Small intestine (tissue), 7 donors: Measurements from ENCODE around the gene CPD. TPM values are rescaled to one million over a fixed set of nuclear protein-coding genes. Genes with fewer than 3 reads are reported as not detected.
A peak's percentile ranks its signal among the peaks of the same experiment; 100 is the strongest.

Experiments
- DNase-seq, 2 donors: peaks; one replicate each; pipeline versions ENCODE4 v3.0.0 to v3.0.0-alpha.2; 2013
- FAIRE-seq: peaks from 2 replicates; lab custom pipeline; 2012; peaks lifted over from hg19 to GRCh38; lab: Jason Lieb, UNC
- H3K27ac ChIP-seq, 3 donors: one replicate each; pipeline ENCODE4 v1.5.1; 2013; ENCODE audit warnings: low read length in 2 of 3, mild to moderate bottlenecking in 2 of 3, control low read depth in 1 of 3, inconsistent platforms in 1 of 3, low read depth in 1 of 3, moderate library complexity in 1 of 3
- H3K27me3 ChIP-seq, 3 donors: one replicate each; pipeline ENCODE4 v1.6.1; 2013; ENCODE audit warnings: low read length in 3 of 3, inconsistent platforms in 1 of 3; ENCODE audit not compliant: control insufficient read depth in 3 of 3, insufficient read depth in 3 of 3
- H3K36me3 ChIP-seq, 3 donors: one replicate each; pipeline ENCODE4 v1.6.1; 2013; ENCODE audit warnings: low read length in 3 of 3, inconsistent platforms in 1 of 3, low read depth in 1 of 3, mild to moderate bottlenecking in 1 of 3, moderate library complexity in 1 of 3; ENCODE audit not compliant: control insufficient read depth in 3 of 3, insufficient read depth in 2 of 3
- H3K4me1 ChIP-seq, 3 donors: one replicate each; pipeline ENCODE4 v1.6.1; 2013; ENCODE audit warnings: low read length in 2 of 3, inconsistent platforms in 1 of 3, low read depth in 1 of 3, mild to moderate bottlenecking in 1 of 3, moderate library complexity in 1 of 3; ENCODE audit not compliant: control insufficient read depth in 3 of 3, insufficient read depth in 2 of 3
- H3K4me3 ChIP-seq, 3 donors: one replicate each; pipeline ENCODE4 v1.5.1; 2013; ENCODE audit warnings: low read length in 3 of 3, control low read depth in 1 of 3, inconsistent platforms in 1 of 3, low read depth in 1 of 3, mild to moderate bottlenecking in 1 of 3, moderate library complexity in 1 of 3
- H3K9me3 ChIP-seq, 2 donors: one replicate each; pipeline ENCODE4 v1.6.1; 2013; ENCODE audit warnings: low read depth in 1 of 2, low read length in 1 of 2; ENCODE audit not compliant: control insufficient read depth in 2 of 2, insufficient read depth in 1 of 2
- WGBS, 3 donors: extraction: QIAGEN DNeasy Blood & Tissue Kit; methylation state at CpG; one replicate each; pipeline ENCODE4 v1.1.7; 2013; 5-methylcytosine and 5-hydroxymethylcytosine counted together
- polyA plus RNA-seq, 4 donors: library from polyadenylated mRNA; stranded (reverse) in 3 of 4; unstranded in 1 of 4; fragments of 200-250 nt in 3 of 4; fragments of 120-200 nt in 1 of 4; gene quantifications; one replicate each; pipeline versions ENCODE4 v1.2.1 to v1.2.3, GENCODE V29; 2013
- donor health status: healthy with polysubstance abuse.
- donor health status: control.
- donor health status: control.
- donor health status: Bipolar disorder and iron deficiency.
- donor health status: healthy.

CPD gene
- polyA plus RNA-seq, 4 donors = 6.2 to 64.1 (median 13.4) TPM

DNA sequence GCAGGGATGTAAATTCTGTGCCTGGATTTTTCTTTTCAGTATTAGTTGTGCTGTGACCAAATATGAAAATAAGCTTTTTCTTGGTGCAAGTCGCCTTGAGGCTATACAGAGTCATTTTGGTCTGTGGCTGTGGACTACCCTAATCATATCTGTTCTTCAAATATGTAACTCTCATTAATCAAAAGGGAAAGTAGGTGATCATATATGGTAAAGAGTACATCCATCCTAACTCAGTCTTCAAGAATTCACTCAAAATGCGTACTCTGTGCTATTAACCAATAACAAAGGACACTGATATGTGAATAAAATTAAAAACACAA, 2.6 kb downstream of the CPD start:
- FAIRE-seq = no peak
- Histone ChIP-seq H3K4me3 (peak overlapping the region in 2 of 3 donors; percentile 14 to 99), H3K27ac (no peak overlapping the region), H3K4me1 (peaks cover 0 to 21% (median 9%) of the 10 kb centered on the region in 3 donors), H3K9me3 (no peaks in the 10 kb centered on the region), H3K27me3 (no peaks in the 10 kb centered on the region), H3K36me3 (peaks cover 0 to 5% (median 4%) of the 10 kb centered on the region in 3 donors)
- no peak for DNase-seq
- WGBS, 3 donors = 59 to 75% (median 70%) methylated on average over 2 of the region's 2 CpGs

- no peak overlapping the region for H3K4me3 ChIP-seq
- H3K36me3 ChIP-seq = peaks cover 0 to 7% (median 5%) of the 10 kb centered on the region in 3 donors
- DNase-seq = no peak
- no peak for FAIRE-seq
- peaks cover 0 to 12% (median 5%) of the 10 kb centered on the region in 3 donors for H3K4me1 ChIP-seq
- WGBS, 3 donors = 26 to 65% (median 43%) methylated on average over 1 of the region's 1 CpG
- H3K9me3 ChIP-seq = no peaks in the 10 kb centered on the region
- H3K27ac ChIP-seq = no peak overlapping the region
- H3K27me3 ChIP-seq = no peaks in the 10 kb centered on the region
Observed at GRCh38 chr17:30382345-30382744, 3.6 kb downstream of the CPD start.

GRCh38 chr17:30388321-30389179, 9.8 kb downstream of the CPD start:
- Histone ChIP-seq H3K4me1 (no peaks in the 10 kb centered on the region), H3K27ac (no peak overlapping the region), H3K36me3 (peaks cover 7 to 39% (median 18%) of the 10 kb centered on the region in 3 donors), H3K27me3 (no peaks in the 10 kb centered on the region), H3K9me3 (no peaks in the 10 kb centered on the region), H3K4me3 (no peak overlapping the region)
- FAIRE-seq (no peak), DNase-seq (no peak)
- 95 to 97% (median 96%) methylated on average over 31 to 35 of the region's 35 CpGs for WGBS, 3 donors

- DNase-seq (no peak), FAIRE-seq (no peak)
- WGBS, 3 donors = 87 to 88% (median 88%) methylated on average over 6 of the region's 6 CpGs
- H3K9me3 ChIP-seq = no peaks in the 10 kb centered on the region
- no peak overlapping the region for H3K27ac ChIP-seq
- no peaks in the 10 kb centered on the region for H3K27me3 ChIP-seq
- H3K4me3 ChIP-seq = no peak overlapping the region
- peaks cover 7 to 39% (median 18%) of the 10 kb centered on the region in 3 donors for H3K36me3 ChIP-seq
- H3K4me1 ChIP-seq = peaks cover 0 to 4% (median 2%) of the 10 kb centered on the region in 3 donors
Observed at GRCh38 chr17:30389756-30390300, 11.1 kb downstream of the CPD start.

DNA sequence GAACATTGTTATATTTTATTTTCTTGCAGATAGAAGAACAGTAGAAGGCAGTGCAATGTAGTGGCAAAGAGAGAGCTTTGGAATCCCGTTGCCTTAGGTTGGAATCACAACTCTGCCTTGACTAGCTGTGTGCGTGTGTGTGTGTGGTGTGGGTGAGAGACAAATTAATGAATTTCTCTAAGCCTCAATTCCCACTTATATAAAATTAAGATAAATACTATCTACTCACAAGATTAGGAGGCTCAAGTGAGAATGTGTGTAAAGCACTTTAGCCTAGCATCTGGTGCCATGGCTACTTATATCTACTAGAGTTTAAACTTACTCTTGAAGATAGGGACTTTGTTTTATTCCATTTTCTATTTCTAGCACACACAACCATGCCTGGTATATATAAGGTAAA, 12.8 kb downstream of the CPD start:
- H3K27ac ChIP-seq = no peak overlapping the region
- no peak for DNase-seq
- H3K9me3 ChIP-seq = no peaks in the 10 kb centered on the region
- H3K4me3 ChIP-seq = no peak overlapping the region
- no peak for FAIRE-seq
- peaks cover 7 to 34% (median 12%) of the 10 kb centered on the region in 3 donors for H3K36me3 ChIP-seq
- peaks cover 0 to 14% (median 2%) of the 10 kb centered on the region in 3 donors for H3K4me1 ChIP-seq
- WGBS, 3 donors = 94% methylated on average over 2 of the region's 2 CpGs
- no peaks in the 10 kb centered on the region for H3K27me3 ChIP-seq

DNA sequence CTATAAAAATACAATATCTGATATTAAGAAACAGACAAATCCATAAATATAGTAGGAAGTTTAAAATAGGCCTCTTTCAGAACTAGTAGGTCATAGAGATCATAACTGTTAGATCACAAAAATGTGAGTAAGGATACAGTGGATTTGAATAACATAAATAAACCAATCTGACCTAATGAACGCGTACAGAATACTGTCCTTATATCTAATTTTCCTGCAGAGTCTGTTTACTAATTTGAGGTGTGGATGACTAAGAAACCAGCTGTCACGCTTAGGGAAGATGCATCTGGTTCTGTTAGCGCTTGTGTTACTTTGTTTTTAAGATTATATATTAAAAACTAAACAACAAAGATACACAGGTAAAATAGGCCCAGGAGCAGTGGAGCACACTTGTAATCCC, 14.8 kb downstream of the CPD start:
- Histone ChIP-seq H3K36me3 (peaks cover 6 to 23% (median 7%) of the 10 kb centered on the region in 3 donors), H3K27ac (no peak overlapping the region), H3K4me3 (no peak overlapping the region), H3K27me3 (no peaks in the 10 kb centered on the region), H3K4me1 (peaks cover 0 to 14% (median 2%) of the 10 kb centered on the region in 3 donors), H3K9me3 (no peaks in the 10 kb centered on the region)
- DNase-seq (no peak), FAIRE-seq (no peak)
- 82 to 90% (median 89%) methylated on average over 4 of the region's 4 CpGs for WGBS, 3 donors

DNA sequence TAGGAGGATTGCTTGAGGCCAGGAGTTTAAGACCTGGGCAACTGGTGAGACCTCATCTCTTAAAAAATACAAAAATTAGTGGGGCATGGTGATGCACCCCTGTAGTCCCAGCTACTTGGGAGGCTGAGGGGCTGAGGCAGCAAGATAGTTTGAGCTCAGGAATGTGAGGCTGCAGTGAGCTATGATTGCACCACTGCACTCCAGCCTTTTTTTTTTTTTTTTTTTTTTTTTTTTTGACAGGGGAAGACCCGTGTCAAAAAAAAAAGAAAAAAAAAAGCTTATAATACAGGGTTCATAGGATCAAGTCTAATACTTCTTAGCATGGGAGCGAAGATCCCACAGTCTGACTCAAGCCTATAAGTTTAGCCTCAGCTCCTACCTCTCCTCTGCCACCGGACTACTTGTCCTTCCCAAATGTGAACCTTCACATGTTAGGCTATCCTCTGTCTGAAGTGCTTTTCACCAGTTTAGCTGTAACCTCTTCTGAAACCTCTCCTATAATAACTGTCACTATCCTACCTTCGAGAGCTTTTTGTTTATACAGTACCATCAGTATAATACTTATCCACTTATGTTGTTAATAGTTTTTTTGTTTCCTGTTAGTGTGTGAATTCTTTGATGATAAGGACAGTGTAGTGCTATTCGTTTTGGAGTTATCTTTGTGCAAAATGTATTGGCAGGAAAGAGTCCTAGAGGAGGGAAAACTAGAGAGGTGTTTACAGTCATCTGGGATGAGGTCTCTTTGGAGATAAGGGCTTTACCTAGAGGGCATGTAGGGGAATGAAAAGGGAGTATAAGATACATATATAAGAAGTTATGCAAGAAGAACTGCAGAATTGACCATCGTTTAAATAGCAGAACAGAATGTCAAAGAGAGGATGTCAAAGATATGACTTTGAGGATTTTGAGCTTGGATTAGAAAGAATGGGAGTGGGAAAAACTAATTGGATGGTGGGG, 15.5 kb downstream of the CPD start:
- Histone ChIP-seq H3K4me3 (no peak overlapping the region), H3K27ac (no peak overlapping the region), H3K9me3 (no peaks in the 10 kb centered on the region), H3K4me1 (peaks cover 0 to 14% (median 2%) of the 10 kb centered on the region in 3 donors), H3K27me3 (no peaks in the 10 kb centered on the region), H3K36me3 (peaks cover 2 to 17% (median 5%) of the 10 kb centered on the region in 3 donors)
- DNase-seq (no peak), FAIRE-seq (no peak)
- 51 to 69% (median 58%) methylated on average over 5 to 6 of the region's 6 CpGs for WGBS, 3 donors
